Measurements from ENCODE around the gene MAPK1. TPM values are rescaled to one million over a fixed set of nuclear protein-coding genes. Genes with fewer than 3 reads are reported as not detected.
"Not testable (repeated sequence)": the region's sequence is repeated elsewhere in the genome, so short reads cannot be mapped to it uniquely, and the experiment has no call there.

Gene MAPK1
- total RNA-seq, 1 experiment from 2014 or later = 136 TPM

DNA sequence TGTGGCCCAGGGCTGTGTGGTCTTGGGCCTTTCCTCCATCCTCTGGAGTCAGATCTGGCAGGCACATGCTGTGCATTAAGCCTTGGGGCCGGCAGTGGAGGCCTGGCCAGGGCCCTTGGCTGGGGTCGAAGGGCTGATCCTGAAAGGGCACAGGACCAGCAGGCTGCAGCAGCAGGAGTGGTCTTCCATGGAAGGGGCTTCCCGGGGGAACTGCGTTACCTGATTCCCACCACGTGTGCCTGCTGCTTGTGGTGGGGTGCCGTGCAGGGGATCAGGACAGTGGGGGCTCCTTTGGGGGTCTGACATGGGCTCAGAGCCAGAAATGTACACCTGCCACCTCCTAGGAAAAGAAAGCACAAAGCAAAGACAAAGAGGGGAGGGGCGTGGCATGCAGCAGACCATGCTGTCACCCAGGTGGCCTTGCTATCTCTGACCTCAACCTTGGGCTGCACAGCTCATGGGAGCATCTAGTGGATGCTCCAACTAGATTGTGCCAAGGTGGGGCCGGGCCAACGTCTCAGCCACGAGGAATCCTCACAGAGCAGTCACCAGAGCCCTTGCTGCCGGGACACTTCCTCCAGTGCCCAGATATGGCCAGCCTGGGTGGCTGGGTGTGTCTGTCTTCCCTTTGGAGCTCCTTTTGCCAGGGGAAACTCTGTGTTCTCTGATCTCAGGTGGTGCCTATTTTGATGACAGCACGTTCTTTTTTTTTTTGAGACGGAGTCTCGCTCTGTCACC lies 113.9 kb downstream of the MAPK1 start:
- POLR2A ChIA-PET = no interaction called here
- CTCF ChIA-PET = no interaction called here
- TF ChIP-seq CTCF (IDR thresholded peaks at IDR 0.05; ENCODE audit: insufficient read depth in 1 of 2, low read depth in 1 of 2, low read length in 1 of 2, severe bottlenecking in 1 of 2, unreplicated experiment in 1 of 2) = no peak

DNA sequence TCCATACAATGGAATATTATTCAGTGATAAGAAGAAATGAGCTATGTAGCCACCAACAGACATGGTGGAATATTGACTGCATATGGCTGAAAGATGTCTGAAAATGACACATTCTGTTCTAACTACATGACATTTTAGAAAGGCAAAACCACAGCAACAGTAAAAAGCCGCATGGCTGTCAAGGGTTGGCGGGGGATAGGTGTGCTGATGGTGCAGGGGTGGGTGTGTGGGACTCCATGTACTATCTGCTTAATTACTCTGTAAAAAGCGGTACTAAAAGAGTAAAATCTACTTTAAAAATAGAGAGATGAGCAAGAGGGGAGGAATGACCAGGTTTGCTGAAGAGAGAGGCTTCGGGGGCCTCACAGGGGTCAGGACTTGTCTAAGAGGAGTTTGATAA lies 115.2 kb downstream of the MAPK1 start:
- H3K4me1 Mint-ChIP-seq (ENCODE audit: low read depth, unreplicated experiment) = peaks cover 18% of the 10 kb centered on the region
- TF ChIP-seq CTCF (IDR thresholded peaks at IDR 0.05; ENCODE audit: insufficient read depth in 1 of 2, low read depth in 1 of 2, low read length in 1 of 2, severe bottlenecking in 1 of 2, unreplicated experiment in 1 of 2) = no peak
- POLR2A ChIA-PET = interaction anchor here (0.6 kb wide), 1 partner anchor 491 kb away, joined by 3 read pairs; no protein-coding TSS in a partner anchor
- no peaks in the 10 kb centered on the region for H3K27me3 Mint-ChIP-seq (ENCODE audit: insufficient read depth, unreplicated experiment)
- TSS peak; percentile 7 for BruUV-seq (replicated peaks)
- Histone ChIP-seq H3K4me3 (ENCODE audit: low read depth, low read length) (no peak overlapping the region), H3K36me3 (ENCODE audit: control insufficient read depth, insufficient read depth, low read length) (no peaks in the 10 kb centered on the region), H3K9me3 (no peaks in the 10 kb centered on the region), H3K4me1 (no peaks in the 10 kb centered on the region; the same call in 1 of the 2 replicates), H3K27me3 (replicated peaks; ENCODE audit: control insufficient read depth, insufficient read depth, low read length) (no peaks in the 10 kb centered on the region)
- intact Hi-C loops (cut with micrococcal nuclease; ENCODE audit: unreplicated experiment) = no loop called here
- no peak overlapping the region for H3K4me3 Mint-ChIP-seq (ENCODE audit: unreplicated experiment)
- peaks cover 21% of the 10 kb centered on the region for H3K36me3 Mint-ChIP-seq (ENCODE audit: insufficient read depth, unreplicated experiment)
- CTCF ChIA-PET = no interaction called here
- H3K27ac Mint-ChIP-seq (ENCODE audit: unreplicated experiment) = no peak overlapping the region
- no peaks in the 10 kb centered on the region for H3K9me3 Mint-ChIP-seq (ENCODE audit: unreplicated experiment)
- DNase-seq = no peak

More for the DNA sequence above, 113.9 kb downstream of the MAPK1 start:
- H3K4me1 Mint-ChIP-seq (ENCODE audit: low read depth, unreplicated experiment) = peaks cover 20% of the 10 kb centered on the region
- no peak overlapping the region for H3K4me3 Mint-ChIP-seq (ENCODE audit: unreplicated experiment)
- Histone ChIP-seq H3K4me3 (ENCODE audit: low read depth, low read length) (no peak overlapping the region), H3K36me3 (ENCODE audit: control insufficient read depth, insufficient read depth, low read length) (no peaks in the 10 kb centered on the region), H3K9me3 (no peaks in the 10 kb centered on the region), H3K27me3 (replicated peaks; ENCODE audit: control insufficient read depth, insufficient read depth, low read length) (no peaks in the 10 kb centered on the region), H3K4me1 (no peaks in the 10 kb centered on the region; the same call in 1 of the 2 replicates)
- no peak overlapping the region for H3K27ac Mint-ChIP-seq (ENCODE audit: unreplicated experiment)
- peaks cover 31% of the 10 kb centered on the region for H3K36me3 Mint-ChIP-seq (ENCODE audit: insufficient read depth, unreplicated experiment)
- DNase-seq = no peak
- BruUV-seq (replicated peaks) = no TSS peak
- no peaks in the 10 kb centered on the region for H3K27me3 Mint-ChIP-seq (ENCODE audit: insufficient read depth, unreplicated experiment)
- no peaks in the 10 kb centered on the region for H3K9me3 Mint-ChIP-seq (ENCODE audit: unreplicated experiment)
- intact Hi-C loops (cut with micrococcal nuclease; ENCODE audit: unreplicated experiment) = no loop called here

DNA sequence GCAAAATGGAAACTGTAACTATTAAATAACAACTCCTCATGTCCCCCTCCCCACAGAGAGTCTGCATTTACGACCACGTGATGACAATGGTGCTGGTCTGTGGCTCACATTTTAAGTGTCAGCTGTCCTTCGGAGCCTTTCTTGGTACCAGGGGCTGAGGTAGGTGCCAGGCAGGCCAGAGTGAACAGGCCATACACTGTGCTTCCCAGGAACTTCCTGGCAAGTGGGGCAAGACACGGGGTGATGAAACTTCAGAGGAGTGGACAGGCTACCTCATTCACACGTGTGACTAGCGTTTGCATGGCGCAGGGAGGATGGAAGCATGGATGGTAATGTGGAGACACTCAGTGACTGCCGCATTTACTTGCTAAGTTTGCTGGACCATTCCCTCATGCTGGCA lies 121.5 kb downstream of the MAPK1 start:
- no peak for DNase-seq
- BruUV-seq (replicated peaks) = no TSS peak
- Mint-ChIP-seq H3K9me3 (ENCODE audit: unreplicated experiment) (no peaks in the 10 kb centered on the region), H3K4me3 (ENCODE audit: unreplicated experiment) (no peak overlapping the region), H3K27me3 (ENCODE audit: insufficient read depth, unreplicated experiment) (peaks cover 2% of the 10 kb centered on the region), H3K4me1 (ENCODE audit: low read depth, unreplicated experiment) (no peaks in the 10 kb centered on the region), H3K27ac (ENCODE audit: unreplicated experiment) (no peak overlapping the region), H3K36me3 (ENCODE audit: insufficient read depth, unreplicated experiment) (no peaks in the 10 kb centered on the region)
- ChIA-PET CTCF (interaction anchor here (0.7 kb wide), 1 partner anchor 27 kb away, joined by 4 read pairs; no protein-coding TSS in a partner anchor), POLR2A (no interaction called here)
- Histone ChIP-seq H3K9me3 (no peaks in the 10 kb centered on the region), H3K27me3 (replicated peaks; ENCODE audit: control insufficient read depth, insufficient read depth, low read length) (no peaks in the 10 kb centered on the region), H3K4me1 (no peaks in the 10 kb centered on the region), H3K4me3 (ENCODE audit: low read depth, low read length) (no peak overlapping the region), H3K36me3 (ENCODE audit: control insufficient read depth, insufficient read depth, low read length) (no peaks in the 10 kb centered on the region)
- no peak for TF ChIP-seq CTCF (IDR thresholded peaks at IDR 0.05; ENCODE audit: insufficient read depth in 1 of 2, low read depth in 1 of 2, low read length in 1 of 2, severe bottlenecking in 1 of 2, unreplicated experiment in 1 of 2)
- intact Hi-C loops (cut with micrococcal nuclease; ENCODE audit: unreplicated experiment) = no loop called here

GRCh38 chr22:21744917-21745316 lies 122.5 kb downstream of the MAPK1 start:
- H3K4me1 ChIP-seq; BruUV-seq (replicated peaks); H3K27me3 ChIP-seq (replicated peaks; ENCODE audit: control insufficient read depth, insufficient read depth, low read length); DNase-seq; H3K4me1 Mint-ChIP-seq (ENCODE audit: low read depth, unreplicated experiment); H3K9me3 ChIP-seq; H3K36me3 ChIP-seq (ENCODE audit: control insufficient read depth, insufficient read depth, low read length); H3K4me3 Mint-ChIP-seq (ENCODE audit: unreplicated experiment); POLR2A ChIA-PET; CTCF ChIA-PET; H3K9me3 Mint-ChIP-seq (ENCODE audit: unreplicated experiment); H3K4me3 ChIP-seq (ENCODE audit: low read depth, low read length); intact Hi-C loops (cut with micrococcal nuclease; ENCODE audit: unreplicated experiment); H3K36me3 Mint-ChIP-seq (ENCODE audit: insufficient read depth, unreplicated experiment); H3K27me3 Mint-ChIP-seq (ENCODE audit: insufficient read depth, unreplicated experiment); H3K27ac Mint-ChIP-seq (ENCODE audit: unreplicated experiment): not testable (repeated sequence)
